Naive B cell (primary cell): ENCODE data around the gene BRICD5. TPM values are rescaled to one million over a fixed set of nuclear protein-coding genes. Genes with fewer than 3 reads are reported as not detected.
A peak's percentile ranks its signal among the peaks of the same experiment; 100 is the strongest.

Source experiments
- ATAC-seq, 2 donors: fragments of 150-1000 bp; cut with Tn5 transposase; 2 replicates each; pipeline ENCODE4 v1.10.0; 2021; ENCODE audit warnings: low read depth in 2 of 2, mild to moderate bottlenecking in 2 of 2, moderate library complexity in 2 of 2
- DNase-seq: peaks from one replicate; pipeline ENCODE4 v3.0.0; 2022
- H3K27ac Mint-ChIP-seq, 6 donors: one replicate each; pipeline ENCODE4 v1.8.0; 2020 to 2022; ENCODE audit warnings: mild to moderate bottlenecking in 6 of 6, mixed read lengths in 6 of 6, moderate library complexity in 5 of 6, inconsistent platforms in 2 of 6
- H3K27me3 Mint-ChIP-seq, 3 donors: one replicate each; pipeline ENCODE4 v1.8.0; 2021 to 2022; ENCODE audit warnings: mixed read lengths in 3 of 3, mild to moderate bottlenecking in 1 of 3
- H3K36me3 Mint-ChIP-seq, 2 donors: one replicate each; pipeline ENCODE4 v1.8.0; 2020 to 2022; ENCODE audit warnings: mixed read lengths in 2 of 2, inconsistent platforms in 1 of 2, mild to moderate bottlenecking in 1 of 2
- H3K4me1 Mint-ChIP-seq, 3 donors: one replicate each; pipeline ENCODE4 v1.8.0; 2020 to 2022; ENCODE audit warnings: mixed read lengths in 3 of 3, inconsistent platforms in 1 of 3, mild to moderate bottlenecking in 1 of 3, moderate library complexity in 1 of 3
- H3K4me3 Mint-ChIP-seq, 8 donors: one replicate each; pipeline ENCODE4 v1.8.0; 2020 to 2022; ENCODE audit warnings: mild to moderate bottlenecking in 8 of 8, mixed read lengths in 8 of 8, moderate library complexity in 8 of 8, inconsistent platforms in 2 of 8
- H3K9me3 Mint-ChIP-seq, 7 donors: one replicate each; pipeline ENCODE4 v1.8.0; 2020 to 2022; ENCODE audit warnings: mixed read lengths in 7 of 7, mild to moderate bottlenecking in 5 of 7, inconsistent platforms in 2 of 7, moderate library complexity in 1 of 7
- polyA plus RNA-seq, 6 donors: library from polyadenylated mRNA; unstranded; fragments of 300-500 nt; fragmentation: Illumina TruSeq; gene quantifications; one replicate each; pipeline ENCODE4 v1.2.3, GENCODE V29; 2021; ENCODE audit warnings: low read depth in 6 of 6

BRICD5 gene
- polyA plus RNA-seq, 6 donors from 2014 or later, result 0.48 to 0.49 TPM; not detected in 4

DNA sequence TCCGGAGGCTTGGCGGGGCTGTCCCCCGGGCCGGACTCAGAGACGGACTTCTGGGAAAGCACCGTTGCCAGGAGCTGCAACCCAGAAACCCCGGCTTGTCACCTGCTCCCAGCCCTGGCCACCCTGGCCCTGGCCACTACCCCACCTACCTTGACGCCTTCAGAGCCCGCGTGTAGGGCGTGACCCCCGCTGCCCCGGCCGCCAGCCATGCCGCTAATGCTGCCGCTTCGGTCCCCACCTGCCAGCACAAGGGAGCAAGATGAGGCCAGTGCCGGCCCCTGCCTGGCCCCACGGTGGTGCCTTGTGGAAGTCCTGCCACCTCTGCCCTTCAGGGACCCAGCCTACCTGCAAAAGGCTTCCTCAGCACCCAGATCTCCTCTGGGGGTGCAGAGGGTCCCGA lies 25.7 kb downstream of the BRICD5 start:
- Mint-ChIP-seq H3K4me3 (no peak overlapping the region), H3K27me3 (no peaks in the 10 kb centered on the region), H3K9me3 (no peaks in the 10 kb centered on the region), H3K36me3 (no peaks in the 10 kb centered on the region), H3K4me1 (no peaks in the 10 kb centered on the region), H3K27ac (no peak overlapping the region)
- ATAC-seq (no peak), DNase-seq (no peak)

- ATAC-seq, result no peak
- Mint-ChIP-seq H3K27ac (no peak overlapping the region), H3K9me3 (no peaks in the 10 kb centered on the region), H3K27me3 (no peaks in the 10 kb centered on the region), H3K4me1 (no peaks in the 10 kb centered on the region), H3K36me3 (no peaks in the 10 kb centered on the region), H3K4me3 (no peak overlapping the region)
- no peak for DNase-seq
These were observed 26.3 kb downstream of the BRICD5 start for GRCh38 chr16:2184346-2184745.

GRCh38 chr16:2183671-2184070 lies 27.0 kb downstream of the BRICD5 start:
- Mint-ChIP-seq H3K9me3 (no peaks in the 10 kb centered on the region), H3K36me3 (no peaks in the 10 kb centered on the region), H3K27ac (no peak overlapping the region), H3K27me3 (no peaks in the 10 kb centered on the region), H3K4me3 (no peak overlapping the region), H3K4me1 (no peaks in the 10 kb centered on the region)
- DNase-seq (no peak), ATAC-seq (no peak)

GRCh38 chr16:2181952-2182351 lies 28.7 kb downstream of the BRICD5 start:
- Mint-ChIP-seq H3K9me3 (no peaks in the 10 kb centered on the region), H3K27me3 (no peaks in the 10 kb centered on the region), H3K36me3 (no peaks in the 10 kb centered on the region), H3K4me1 (no peaks in the 10 kb centered on the region), H3K4me3 (no peak overlapping the region), H3K27ac (peak overlapping the region in 1 of 6 donors; percentile 74)
- DNase-seq (no peak), ATAC-seq (no peak)

GRCh38 chr16:2180962-2181923 lies 29.4 kb downstream of the BRICD5 start:
- Mint-ChIP-seq H3K36me3 (no peaks in the 10 kb centered on the region), H3K4me1 (no peaks in the 10 kb centered on the region)
- DNase-seq, result no peak

DNA sequence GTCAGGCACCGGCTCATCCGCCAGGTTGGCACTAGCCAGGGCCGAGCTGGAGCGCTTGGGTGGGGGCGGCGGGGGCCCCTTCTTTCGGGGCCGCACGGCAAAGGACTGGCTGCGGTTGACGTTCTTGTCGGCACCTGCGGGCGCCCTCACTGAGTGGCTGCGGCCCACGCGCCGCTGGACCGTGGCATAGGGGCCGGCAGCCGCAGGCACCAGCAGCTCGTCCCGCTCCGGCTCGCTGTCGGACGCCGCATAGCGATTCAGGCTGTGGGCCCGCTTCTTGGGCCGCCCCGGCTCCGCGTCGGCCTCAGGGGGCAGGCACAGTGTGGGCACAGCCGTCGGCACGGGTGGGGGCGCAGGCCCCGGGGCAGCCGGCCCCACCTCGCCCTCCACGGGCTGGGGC lies 30.2 kb downstream of the BRICD5 start:
- no peaks in the 10 kb centered on the region for H3K9me3 Mint-ChIP-seq
- ATAC-seq (no peak), DNase-seq (no peak)
- no peaks in the 10 kb centered on the region for H3K27me3 Mint-ChIP-seq
- H3K36me3 Mint-ChIP-seq, result no peaks in the 10 kb centered on the region
- no peak overlapping the region for H3K4me3 Mint-ChIP-seq
- no peak overlapping the region for H3K27ac Mint-ChIP-seq
- H3K4me1 Mint-ChIP-seq, result no peaks in the 10 kb centered on the region

More at GRCh38 chr16:2180962-2181923, 29.4 kb downstream of the BRICD5 start:
- Mint-ChIP-seq H3K9me3 (no peaks in the 10 kb centered on the region), H3K27ac (no peak overlapping the region), H3K4me3 (peak overlapping the region in 1 of 8 donors; percentile 40), H3K27me3 (no peaks in the 10 kb centered on the region)
- no peak for ATAC-seq

- no peak overlapping the region for H3K27ac Mint-ChIP-seq
- H3K4me1 Mint-ChIP-seq, result no peaks in the 10 kb centered on the region
- no peaks in the 10 kb centered on the region for H3K9me3 Mint-ChIP-seq
- no peak overlapping the region for H3K4me3 Mint-ChIP-seq
- H3K36me3 Mint-ChIP-seq, result no peaks in the 10 kb centered on the region
- no peak for DNase-seq
- ATAC-seq, result no peak
- H3K27me3 Mint-ChIP-seq, result no peaks in the 10 kb centered on the region
These were observed 31.1 kb downstream of the BRICD5 start for GRCh38 chr16:2179576-2179975.

- Mint-ChIP-seq H3K4me3 (no peak overlapping the region), H3K27ac (no peak overlapping the region), H3K27me3 (no peaks in the 10 kb centered on the region), H3K4me1 (no peaks in the 10 kb centered on the region), H3K36me3 (peaks cover 0 to 2% of the 10 kb centered on the region in 2 donors), H3K9me3 (no peaks in the 10 kb centered on the region)
- ATAC-seq (no peak), DNase-seq (no peak)
These were observed 31.6 kb downstream of the BRICD5 start for GRCh38 chr16:2179107-2179501.

DNA sequence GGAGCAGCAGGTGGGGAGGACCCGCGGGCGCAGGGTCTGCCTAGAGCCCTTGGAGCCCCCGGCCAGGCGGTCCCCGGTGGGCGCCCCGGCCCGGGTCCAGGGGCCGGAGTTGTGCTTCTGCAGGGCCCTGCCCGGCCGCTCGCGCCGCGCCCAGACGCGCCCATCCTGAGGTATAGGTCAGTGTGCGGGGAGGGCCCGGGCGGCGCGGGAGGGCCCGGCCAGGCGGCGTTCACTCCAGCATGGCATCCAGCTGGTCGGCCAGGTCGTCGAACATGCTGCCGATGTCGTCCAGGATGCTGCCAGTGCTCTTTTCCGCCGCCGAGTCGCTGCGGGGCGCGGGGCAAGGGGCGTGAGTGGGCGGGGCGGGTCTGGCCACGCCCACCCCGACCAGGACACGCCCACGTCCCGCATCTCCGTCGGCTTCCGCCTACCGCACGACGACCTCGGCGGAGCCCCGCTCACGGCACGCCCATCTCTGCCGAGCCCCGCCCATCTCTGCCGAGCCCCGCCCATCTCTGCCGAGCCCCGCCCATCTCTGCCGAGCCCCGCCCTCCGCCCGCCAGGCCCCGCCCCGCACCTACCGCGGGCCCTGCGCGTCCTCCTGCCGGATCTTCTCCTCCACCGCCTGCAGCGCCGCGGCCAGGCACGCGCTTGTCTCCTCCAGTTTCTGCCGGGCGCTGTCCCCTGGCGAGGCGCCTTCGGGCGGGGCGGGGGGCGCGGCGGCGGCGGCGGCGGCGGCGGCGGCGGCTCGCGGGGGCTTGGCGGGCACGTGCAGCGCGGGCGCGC lies 32.1 kb downstream of the BRICD5 start:
- no peaks in the 10 kb centered on the region for H3K27me3 Mint-ChIP-seq
- H3K9me3 Mint-ChIP-seq, result no peaks in the 10 kb centered on the region
- DNase-seq (no peak), ATAC-seq (peak; percentile 58 to 60)
- no peaks in the 10 kb centered on the region for H3K4me1 Mint-ChIP-seq
- H3K36me3 Mint-ChIP-seq, result peaks cover 0 to 7% of the 10 kb centered on the region in 2 donors
- no peak overlapping the region for H3K27ac Mint-ChIP-seq
- no peak overlapping the region for H3K4me3 Mint-ChIP-seq

DNA sequence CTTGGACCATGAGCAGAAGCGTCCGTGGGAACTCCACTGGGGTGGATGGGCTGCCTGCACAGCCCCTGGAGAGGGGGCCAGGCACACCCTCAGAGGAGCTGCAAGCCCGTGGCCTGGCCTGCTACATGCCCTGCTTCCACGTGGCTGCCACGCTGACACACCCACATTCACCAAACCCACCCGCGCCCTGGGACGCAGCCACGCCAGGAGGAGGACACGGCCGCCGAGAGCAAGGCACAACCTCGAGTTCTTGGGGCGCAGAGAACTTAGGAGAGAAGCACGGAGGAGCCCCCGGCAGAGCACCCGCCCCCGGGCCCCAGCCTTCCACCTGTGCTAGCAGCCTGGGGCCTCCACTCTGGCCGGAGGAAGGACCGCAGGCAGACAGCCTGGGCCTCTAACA lies 33.1 kb downstream of the BRICD5 start:
- DNase-seq (no peak), ATAC-seq (no peak)
- no peaks in the 10 kb centered on the region for H3K9me3 Mint-ChIP-seq
- no peaks in the 10 kb centered on the region for H3K27me3 Mint-ChIP-seq
- peaks cover 0 to 7% of the 10 kb centered on the region in 2 donors for H3K36me3 Mint-ChIP-seq
- no peak overlapping the region for H3K4me3 Mint-ChIP-seq
- no peaks in the 10 kb centered on the region for H3K4me1 Mint-ChIP-seq
- H3K27ac Mint-ChIP-seq, result no peak overlapping the region

DNA sequence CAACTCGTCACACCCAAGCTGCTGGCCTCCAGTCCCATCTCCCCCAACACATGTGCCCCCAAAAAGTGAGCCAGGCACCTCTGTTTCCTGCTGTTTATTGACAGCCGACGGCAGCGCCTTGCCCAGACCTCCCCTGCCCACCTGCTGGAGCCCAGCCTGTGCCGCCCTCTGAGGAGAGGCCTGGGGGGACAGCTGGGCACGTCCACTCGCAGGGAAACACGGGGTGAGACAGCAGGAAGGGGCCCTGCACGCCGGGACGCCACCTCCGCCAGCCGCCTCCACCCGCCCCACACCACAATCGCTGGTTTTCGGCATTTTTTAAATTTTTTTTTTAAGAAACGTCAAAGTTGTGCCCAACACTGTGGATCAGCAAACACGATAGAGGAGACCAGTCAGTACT lies 33.6 kb downstream of the BRICD5 start:
- ATAC-seq, result no peak
- no peak for DNase-seq
- H3K9me3 Mint-ChIP-seq, result no peaks in the 10 kb centered on the region
- no peaks in the 10 kb centered on the region for H3K4me1 Mint-ChIP-seq
- no peaks in the 10 kb centered on the region for H3K27me3 Mint-ChIP-seq
- no peak overlapping the region for H3K27ac Mint-ChIP-seq
- H3K36me3 Mint-ChIP-seq, result peaks cover 0 to 7% of the 10 kb centered on the region in 2 donors
- H3K4me3 Mint-ChIP-seq, result no peak overlapping the region

DNA sequence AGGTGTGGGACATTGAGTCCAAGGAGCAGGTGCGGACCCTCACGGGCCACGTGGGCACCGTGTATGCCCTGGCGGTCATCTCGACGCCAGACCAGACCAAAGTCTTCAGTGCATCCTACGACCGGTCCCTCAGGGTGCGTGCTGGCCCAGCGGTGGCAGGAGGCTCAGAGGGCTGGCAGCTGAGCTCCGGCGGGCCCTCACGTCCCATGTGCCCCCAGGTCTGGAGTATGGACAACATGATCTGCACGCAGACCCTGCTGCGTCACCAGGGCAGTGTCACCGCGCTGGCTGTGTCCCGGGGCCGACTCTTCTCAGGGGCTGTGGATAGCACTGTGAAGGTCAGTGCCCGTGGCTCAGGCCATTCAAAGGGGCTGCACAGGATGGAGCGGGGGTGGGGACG lies 34.6 kb downstream of the BRICD5 start:
- Mint-ChIP-seq H3K9me3 (no peaks in the 10 kb centered on the region), H3K27ac (no peak overlapping the region), H3K27me3 (no peaks in the 10 kb centered on the region), H3K36me3 (peaks cover 0 to 7% of the 10 kb centered on the region in 2 donors), H3K4me1 (no peaks in the 10 kb centered on the region), H3K4me3 (peak overlapping the region in 1 of 8 donors; percentile 29)
- DNase-seq (no peak), ATAC-seq (no peak)

GRCh38 chr16:2175454-2175853 lies 35.2 kb downstream of the BRICD5 start:
- Mint-ChIP-seq H3K36me3 (peaks cover 0 to 7% of the 10 kb centered on the region in 2 donors), H3K4me3 (no peak overlapping the region), H3K27ac (no peak overlapping the region), H3K27me3 (no peaks in the 10 kb centered on the region), H3K4me1 (no peaks in the 10 kb centered on the region), H3K9me3 (no peaks in the 10 kb centered on the region)
- no peak for DNase-seq
- no peak for ATAC-seq
